Measurements from ENCODE around the gene ABCC2.

DNA sequence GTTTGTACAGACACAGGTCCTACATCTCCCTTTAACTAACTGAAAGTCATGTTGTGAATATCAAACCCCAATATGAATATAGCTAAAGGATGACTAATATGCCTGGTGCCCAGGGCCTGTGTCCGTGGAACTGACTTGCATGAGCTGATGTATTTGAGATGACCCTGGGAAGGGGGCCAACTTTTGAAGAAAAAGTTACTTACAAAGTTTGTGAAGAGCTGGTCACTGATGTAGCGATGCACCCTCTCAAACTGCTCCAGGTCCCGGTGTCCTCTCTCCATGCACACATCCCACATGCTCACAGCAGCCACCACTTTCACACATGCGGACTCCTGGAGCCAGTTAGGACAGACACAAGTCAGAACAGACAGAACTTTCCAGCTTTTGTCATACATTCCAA lies 106.2 kb downstream of the ABCC2 start:
- TF ChIP-seq, protein P1, sequence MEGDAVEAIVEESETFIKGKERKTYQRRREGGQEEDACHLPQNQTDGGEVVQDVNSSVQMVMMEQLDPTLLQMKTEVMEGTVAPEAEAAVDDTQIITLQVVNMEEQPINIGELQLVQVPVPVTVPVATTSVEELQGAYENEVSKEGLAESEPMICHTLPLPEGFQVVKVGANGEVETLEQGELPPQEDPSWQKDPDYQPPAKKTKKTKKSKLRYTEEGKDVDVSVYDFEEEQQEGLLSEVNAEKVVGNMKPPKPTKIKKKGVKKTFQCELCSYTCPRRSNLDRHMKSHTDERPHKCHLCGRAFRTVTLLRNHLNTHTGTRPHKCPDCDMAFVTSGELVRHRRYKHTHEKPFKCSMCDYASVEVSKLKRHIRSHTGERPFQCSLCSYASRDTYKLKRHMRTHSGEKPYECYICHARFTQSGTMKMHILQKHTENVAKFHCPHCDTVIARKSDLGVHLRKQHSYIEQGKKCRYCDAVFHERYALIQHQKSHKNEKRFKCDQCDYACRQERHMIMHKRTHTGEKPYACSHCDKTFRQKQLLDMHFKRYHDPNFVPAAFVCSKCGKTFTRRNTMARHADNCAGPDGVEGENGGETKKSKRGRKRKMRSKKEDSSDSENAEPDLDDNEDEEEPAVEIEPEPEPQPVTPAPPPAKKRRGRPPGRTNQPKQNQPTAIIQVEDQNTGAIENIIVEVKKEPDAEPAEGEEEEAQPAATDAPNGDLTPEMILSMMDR (conservative IDR thresholded peaks at IDR 0.05; ENCODE audit: low read depth in 2 of 2) = no peak
- TF ChIP-seq CREB1 (CRISPR knock-in tag; IDR thresholded peaks at IDR 0.05; ENCODE audit: low read depth) (no peak), POLR2AphosphoS5 (IDR thresholded peaks at IDR 0.05; ENCODE audit: low read depth) (no peak), ZNF331 (CRISPR knock-in tag; IDR thresholded peaks at IDR 0.05; ENCODE audit: low read depth) (no peak)

Measured in GM23338 (cell line).